Lower leg skin (tissue), 3 donors: ENCODE results near the gene ZNF433.

Experiments used
- CTCF ChIP-seq, 3 donors: fragments of 450-650 bp; IDR thresholded peaks; one replicate each; pipeline ENCODE4 v1.5.1; 2016; ENCODE audit warnings: antibody characterized with exemption in 3 of 3, mild to moderate bottlenecking in 3 of 3, moderate library complexity in 2 of 3
- POLR2A ChIP-seq, 2 donors: fragments of 450-650 bp; IDR thresholded peaks; one replicate each; pipeline ENCODE4 v1.6.1; 2016 to 2017; ENCODE audit warnings: antibody characterized with exemption in 2 of 2, mild to moderate bottlenecking in 1 of 2, moderate library complexity in 1 of 2

- TF ChIP-seq CTCF (IDR thresholded peaks at IDR 0.05) (no peak), POLR2A (IDR thresholded peaks at IDR 0.05) (no peak)
These were observed 40.2 kb upstream of the ZNF433 start for GRCh38 chr19:12075538-12076139.
